ENCODE data around the gene OR10P1.
A peak's percentile ranks its signal among the peaks of the same experiment; 100 is the strongest.

OR10P1 gene

DNA sequence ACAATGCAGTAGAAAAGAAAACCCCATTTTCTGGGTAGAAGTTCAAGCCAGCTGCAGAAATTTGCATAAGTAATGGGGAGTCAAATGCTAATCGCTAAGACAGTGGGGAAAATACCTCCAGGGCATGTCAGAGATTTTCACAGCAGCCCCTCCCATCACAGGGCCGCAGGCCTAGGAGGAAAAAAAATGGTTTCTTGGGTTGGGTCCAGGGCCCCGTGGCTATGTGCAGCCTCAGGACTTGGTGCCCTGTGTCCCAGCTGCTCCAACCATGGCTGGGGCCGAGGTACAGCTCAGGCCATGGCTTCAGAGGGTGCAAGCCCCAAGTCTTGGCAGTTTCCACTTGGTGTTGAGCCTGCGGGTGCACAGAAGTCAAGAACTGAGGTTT, 14.6 kb downstream of the OR10P1 start:
- Histone ChIP-seq H3K27me3 (ENCODE audit: control insufficient read depth in 1 of 2, insufficient read depth in 2 of 2, low read length in 2 of 2) (no peaks in the 10 kb centered on the region), H3K9ac (ENCODE audit: low read length in 2 of 2) (no peak overlapping the region), H3K9me3 (ENCODE audit: control insufficient read depth in 2 of 2, low read length in 2 of 2) (no peaks in the 10 kb centered on the region), H3K4me3 (ENCODE audit: low read length in 2 of 2) (no peak overlapping the region), H3K36me3 (ENCODE audit: control insufficient read depth in 2 of 2, insufficient read depth in 2 of 2, low read length in 2 of 2) (no peaks in the 10 kb centered on the region), H3K27ac (ENCODE audit: low read length) (no peak overlapping the region), H3K4me1 (ENCODE audit: control insufficient read depth, insufficient read depth, low read length) (peaks cover 2% of the 10 kb centered on the region)

DNA sequence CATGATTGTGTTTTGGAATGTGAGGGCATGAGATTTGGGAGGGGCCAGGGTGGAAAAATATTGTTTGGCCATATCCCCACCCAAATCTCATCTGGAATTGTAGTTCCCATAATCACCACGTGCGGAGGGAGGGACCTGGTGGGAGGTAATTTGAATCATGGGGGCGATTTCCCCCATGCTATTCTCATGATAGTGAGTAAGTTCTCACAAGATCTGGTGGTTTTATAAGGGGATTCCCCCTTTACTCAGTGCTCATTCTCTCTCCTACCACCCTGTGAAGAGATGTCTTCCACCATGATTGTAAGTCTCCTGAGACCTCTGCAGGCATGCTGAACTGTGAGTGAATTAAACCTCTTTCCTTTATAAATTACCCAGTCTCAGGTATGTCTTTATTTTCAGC, 15.7 kb downstream of the OR10P1 start:
- Histone ChIP-seq H3K36me3 (ENCODE audit: control insufficient read depth in 2 of 2, insufficient read depth in 2 of 2, low read length in 2 of 2) (no peaks in the 10 kb centered on the region), H3K4me1 (ENCODE audit: control insufficient read depth, insufficient read depth, low read length) (peaks cover 2% of the 10 kb centered on the region), H3K27ac (ENCODE audit: low read length) (no peak overlapping the region), H3K9me3 (ENCODE audit: control insufficient read depth in 2 of 2, low read length in 2 of 2) (no peaks in the 10 kb centered on the region), H3K27me3 (ENCODE audit: control insufficient read depth in 1 of 2, insufficient read depth in 2 of 2, low read length in 2 of 2) (no peaks in the 10 kb centered on the region), H3K4me3 (ENCODE audit: low read length in 2 of 2) (no peak overlapping the region), H3K9ac (ENCODE audit: low read length in 2 of 2) (no peak overlapping the region)

DNA sequence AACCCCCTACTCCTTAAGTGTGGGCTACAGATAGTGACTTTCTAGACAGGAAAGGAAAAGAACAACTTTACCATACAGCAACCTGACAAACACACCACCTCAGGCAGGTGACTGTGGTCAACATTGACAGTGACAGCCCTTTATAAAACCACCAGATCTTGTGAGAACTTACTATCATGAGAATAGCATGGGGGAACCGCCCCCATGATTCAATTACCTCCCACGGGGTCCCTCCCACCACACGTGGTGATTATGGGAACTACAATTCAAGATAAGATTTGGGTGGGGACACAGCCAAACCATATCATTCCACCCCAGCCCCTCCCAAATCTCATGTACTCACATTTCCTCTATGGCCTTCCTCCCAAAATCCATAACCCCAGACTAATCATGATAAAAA, 16.3 kb downstream of the OR10P1 start:
- no peak overlapping the region for H3K27ac ChIP-seq (ENCODE audit: low read length)
- H3K9me3 ChIP-seq (ENCODE audit: control insufficient read depth in 2 of 2, low read length in 2 of 2), result no peaks in the 10 kb centered on the region
- no peak overlapping the region for H3K9ac ChIP-seq (ENCODE audit: low read length in 2 of 2)
- H3K4me1 ChIP-seq (ENCODE audit: control insufficient read depth, insufficient read depth, low read length), result peaks cover 2% of the 10 kb centered on the region
- H3K36me3 ChIP-seq (ENCODE audit: control insufficient read depth in 2 of 2, insufficient read depth in 2 of 2, low read length in 2 of 2), result no peaks in the 10 kb centered on the region
- H3K27me3 ChIP-seq (ENCODE audit: control insufficient read depth in 1 of 2, insufficient read depth in 2 of 2, low read length in 2 of 2), result no peaks in the 10 kb centered on the region
- no peak overlapping the region for H3K4me3 ChIP-seq (ENCODE audit: low read length in 2 of 2)

DNA sequence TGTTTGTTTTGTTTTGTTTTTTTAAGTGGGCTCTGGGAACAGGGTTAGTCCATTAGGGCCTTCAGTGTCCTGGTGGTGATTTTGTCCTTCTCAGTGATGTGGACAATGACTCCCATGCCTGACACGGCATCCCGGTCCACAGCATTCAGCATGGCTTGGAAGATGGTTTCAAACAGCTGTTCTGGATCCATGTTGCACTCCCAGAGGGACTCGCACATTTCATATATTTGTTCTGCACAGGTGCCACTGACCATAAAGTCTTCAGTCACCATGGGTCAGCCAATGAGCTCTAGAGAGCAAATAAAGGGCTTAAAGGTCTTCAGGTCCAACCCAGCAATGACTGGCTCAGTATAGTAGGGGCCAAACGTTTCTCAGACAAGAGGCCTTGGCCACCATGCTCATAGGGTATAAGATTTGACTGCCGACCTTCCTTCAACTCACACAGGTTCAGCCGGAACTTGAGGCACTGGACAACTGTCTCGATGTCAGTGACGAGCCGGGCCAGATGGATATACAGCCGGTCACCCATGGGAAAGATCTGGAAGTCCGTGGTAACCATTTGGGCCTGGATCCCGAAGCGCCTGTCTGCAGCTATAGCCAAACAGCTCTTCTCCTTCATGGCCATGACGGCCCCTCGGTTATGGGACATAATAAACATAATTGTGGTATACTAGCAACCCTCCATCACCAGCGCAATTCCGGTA, 18.0 kb downstream of the OR10P1 start:
- Histone ChIP-seq H3K36me3 (ENCODE audit: control insufficient read depth in 2 of 2, insufficient read depth in 2 of 2, low read length in 2 of 2) (no peaks in the 10 kb centered on the region), H3K27ac (ENCODE audit: low read length) (no peak overlapping the region), H3K4me3 (ENCODE audit: low read length in 2 of 2) (no peak overlapping the region), H3K9me3 (ENCODE audit: control insufficient read depth in 2 of 2, low read length in 2 of 2) (no peaks in the 10 kb centered on the region), H3K9ac (ENCODE audit: low read length in 2 of 2) (no peak overlapping the region), H3K4me1 (ENCODE audit: control insufficient read depth, insufficient read depth, low read length) (peaks cover 7% of the 10 kb centered on the region), H3K27me3 (ENCODE audit: control insufficient read depth in 1 of 2, insufficient read depth in 2 of 2, low read length in 2 of 2) (no peaks in the 10 kb centered on the region)

DNA sequence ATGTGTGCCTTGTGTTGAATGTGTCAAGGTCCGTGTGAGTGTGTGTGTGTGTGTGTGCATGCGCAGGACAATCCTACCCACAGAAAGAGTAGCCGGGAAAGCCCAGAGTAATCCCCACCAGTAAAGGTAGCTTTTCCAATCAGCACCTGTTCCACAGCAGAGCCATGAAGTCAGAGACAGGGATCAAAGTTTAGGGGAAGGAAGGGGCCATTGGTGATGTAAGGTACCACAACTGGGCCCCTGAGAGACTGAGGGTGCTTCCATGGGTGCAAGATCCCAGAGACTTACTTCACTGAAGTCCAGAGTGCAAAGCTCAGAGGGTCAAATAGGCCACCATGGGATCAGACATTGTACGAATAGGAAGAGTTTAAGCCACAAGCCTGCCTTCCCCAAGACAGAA, 20.5 kb downstream of the OR10P1 start:
- Histone ChIP-seq H3K4me3 (ENCODE audit: low read length in 2 of 2) (no peak overlapping the region), H3K9ac (ENCODE audit: low read length in 2 of 2) (no peak overlapping the region), H3K4me1 (ENCODE audit: control insufficient read depth, insufficient read depth, low read length) (peaks cover 10% of the 10 kb centered on the region), H3K36me3 (ENCODE audit: control insufficient read depth in 2 of 2, insufficient read depth in 2 of 2, low read length in 2 of 2) (no peaks in the 10 kb centered on the region), H3K27me3 (ENCODE audit: control insufficient read depth in 1 of 2, insufficient read depth in 2 of 2, low read length in 2 of 2) (no peaks in the 10 kb centered on the region), H3K27ac (ENCODE audit: low read length) (no peak overlapping the region), H3K9me3 (ENCODE audit: control insufficient read depth in 2 of 2, low read length in 2 of 2) (no peaks in the 10 kb centered on the region)

GRCh38 chr12:55658212-55658611, 21.5 kb downstream of the OR10P1 start:
- Histone ChIP-seq H3K4me3 (ENCODE audit: low read length in 2 of 2) (no peak overlapping the region), H3K9me3 (ENCODE audit: control insufficient read depth in 2 of 2, low read length in 2 of 2) (no peaks in the 10 kb centered on the region), H3K9ac (ENCODE audit: low read length in 2 of 2) (peak overlapping the region in 1 of 2 donors; percentile 13), H3K27ac (ENCODE audit: low read length) (peak overlapping the region; percentile 84), H3K27me3 (ENCODE audit: control insufficient read depth in 1 of 2, insufficient read depth in 2 of 2, low read length in 2 of 2) (no peaks in the 10 kb centered on the region), H3K4me1 (ENCODE audit: control insufficient read depth, insufficient read depth, low read length) (peaks cover 10% of the 10 kb centered on the region), H3K36me3 (ENCODE audit: control insufficient read depth in 2 of 2, insufficient read depth in 2 of 2, low read length in 2 of 2) (no peaks in the 10 kb centered on the region)

DNA sequence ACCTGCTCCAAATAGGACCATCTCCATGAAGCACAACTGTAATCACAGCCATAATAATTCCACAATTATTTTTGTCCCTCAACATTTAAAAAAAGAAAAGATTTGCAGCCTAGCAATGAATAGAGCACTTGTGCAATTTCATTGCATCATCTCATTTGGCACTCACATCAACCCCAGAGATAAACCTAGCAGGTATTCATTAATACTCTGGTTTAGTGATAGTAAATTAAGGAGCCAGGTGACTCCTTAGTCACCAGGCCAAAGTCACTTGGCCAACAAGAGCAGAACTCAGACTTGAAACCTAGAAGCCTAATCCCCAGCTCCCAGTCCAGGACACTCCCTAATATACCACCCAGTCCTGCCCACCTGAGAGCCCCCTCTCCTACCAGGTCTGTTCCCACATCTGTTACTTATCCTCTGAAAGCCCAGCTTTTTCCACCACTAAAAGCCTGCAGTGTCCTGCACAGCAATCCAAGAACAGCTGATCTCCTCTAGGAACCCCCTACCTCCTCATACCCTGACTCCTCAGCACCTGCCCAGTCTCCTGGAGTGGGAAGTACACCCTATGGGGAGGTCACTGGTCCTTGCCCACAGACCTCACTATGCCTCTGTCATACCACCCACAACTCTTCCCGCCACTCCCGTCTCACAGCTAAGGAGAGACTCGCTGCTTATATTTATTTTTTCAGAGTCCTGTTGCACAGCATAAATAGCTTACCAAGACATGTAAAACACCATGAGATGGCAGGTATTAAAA, 22.1 kb downstream of the OR10P1 start:
- H3K4me1 ChIP-seq (ENCODE audit: control insufficient read depth, insufficient read depth, low read length), result peaks cover 10% of the 10 kb centered on the region
- H3K36me3 ChIP-seq (ENCODE audit: control insufficient read depth in 2 of 2, insufficient read depth in 2 of 2, low read length in 2 of 2), result no peaks in the 10 kb centered on the region
- H3K9me3 ChIP-seq (ENCODE audit: control insufficient read depth in 2 of 2, low read length in 2 of 2), result no peaks in the 10 kb centered on the region
- peak overlapping the region; percentile 52 to 60 for H3K9ac ChIP-seq (ENCODE audit: low read length in 2 of 2)
- peak overlapping the region; percentile 84 for H3K27ac ChIP-seq (ENCODE audit: low read length)
- H3K4me3 ChIP-seq (ENCODE audit: low read length in 2 of 2), result no peak overlapping the region
- H3K27me3 ChIP-seq (ENCODE audit: control insufficient read depth in 1 of 2, insufficient read depth in 2 of 2, low read length in 2 of 2), result no peaks in the 10 kb centered on the region

DNA sequence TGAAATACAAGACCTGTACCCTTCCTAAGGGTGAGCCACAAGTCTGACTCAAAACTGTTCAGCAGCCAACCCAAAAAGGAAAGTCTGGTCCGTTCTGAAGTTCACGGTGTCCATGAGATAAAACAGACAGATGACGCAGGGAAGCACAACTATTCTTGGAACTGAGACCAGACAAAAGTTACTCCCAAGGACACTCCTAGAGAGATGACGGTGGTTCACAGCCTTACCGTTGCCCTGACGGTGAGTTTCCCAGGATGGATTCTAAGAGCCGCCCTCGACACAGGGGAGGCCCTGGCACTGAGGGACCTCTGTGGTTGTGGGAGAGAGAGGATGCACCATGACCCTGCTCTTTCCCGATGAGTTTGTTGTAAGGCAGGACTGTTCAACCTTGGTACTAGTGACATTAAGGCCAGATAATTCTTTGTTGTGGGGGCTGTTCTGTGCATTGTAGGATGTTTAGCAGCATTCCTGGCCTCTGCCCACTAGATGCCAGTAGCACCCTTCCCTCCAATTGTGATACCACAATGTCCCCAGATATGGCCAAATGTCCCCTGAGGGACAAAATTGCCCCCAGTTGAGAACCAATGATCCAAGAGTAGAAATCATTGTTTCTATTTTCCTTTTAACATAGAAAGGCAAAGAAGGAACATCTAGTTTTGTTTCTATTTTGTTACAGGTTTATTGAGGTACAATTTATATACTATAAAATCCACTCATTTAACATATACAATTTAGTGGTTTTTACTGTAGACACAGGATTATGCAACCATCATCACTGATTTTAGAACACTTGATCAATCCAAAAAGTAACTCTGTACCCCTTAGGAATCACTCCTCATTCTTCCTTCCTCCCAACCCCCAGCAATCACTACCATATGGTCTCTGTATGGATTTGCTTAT, 23.0 kb downstream of the OR10P1 start:
- no peaks in the 10 kb centered on the region for H3K36me3 ChIP-seq (ENCODE audit: control insufficient read depth in 2 of 2, insufficient read depth in 2 of 2, low read length in 2 of 2)
- H3K4me3 ChIP-seq (ENCODE audit: low read length in 2 of 2), result peak overlapping the region; percentile 17 to 47
- no peaks in the 10 kb centered on the region for H3K9me3 ChIP-seq (ENCODE audit: control insufficient read depth in 2 of 2, low read length in 2 of 2)
- H3K9ac ChIP-seq (ENCODE audit: low read length in 2 of 2), result peak overlapping the region; percentile 52 to 60
- H3K4me1 ChIP-seq (ENCODE audit: control insufficient read depth, insufficient read depth, low read length), result peaks cover 10% of the 10 kb centered on the region
- peak overlapping the region; percentile 84 for H3K27ac ChIP-seq (ENCODE audit: low read length)
- no peaks in the 10 kb centered on the region for H3K27me3 ChIP-seq (ENCODE audit: control insufficient read depth in 1 of 2, insufficient read depth in 2 of 2, low read length in 2 of 2)

DNA sequence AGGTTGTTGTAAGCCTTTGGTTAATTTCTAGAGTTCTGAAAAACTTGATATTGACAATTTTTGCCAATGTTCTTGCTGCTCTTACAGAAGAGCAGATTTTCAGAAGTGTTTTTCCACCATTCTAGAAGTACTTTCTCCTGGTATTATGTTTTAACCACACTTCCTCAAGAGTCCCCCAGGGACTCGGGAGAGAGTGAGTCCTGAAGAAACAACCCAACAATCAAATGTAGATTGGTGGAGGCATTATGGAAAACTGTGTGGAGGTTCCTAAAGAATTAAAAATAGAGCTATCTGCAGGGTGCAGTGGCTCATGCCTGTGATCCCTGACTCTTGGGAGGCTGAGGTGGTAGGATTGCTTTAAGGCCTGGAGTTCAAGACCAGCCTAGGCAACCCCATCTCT, 26.7 kb downstream of the OR10P1 start:
- H3K36me3 ChIP-seq (ENCODE audit: control insufficient read depth in 2 of 2, insufficient read depth in 2 of 2, low read length in 2 of 2), result no peaks in the 10 kb centered on the region
- no peak overlapping the region for H3K27ac ChIP-seq (ENCODE audit: low read length)
- H3K9ac ChIP-seq (ENCODE audit: low read length in 2 of 2), result no peak overlapping the region
- H3K4me3 ChIP-seq (ENCODE audit: low read length in 2 of 2), result no peak overlapping the region
- H3K27me3 ChIP-seq (ENCODE audit: control insufficient read depth in 1 of 2, insufficient read depth in 2 of 2, low read length in 2 of 2), result no peaks in the 10 kb centered on the region
- H3K4me1 ChIP-seq (ENCODE audit: control insufficient read depth, insufficient read depth, low read length), result peaks cover 9% of the 10 kb centered on the region
- no peaks in the 10 kb centered on the region for H3K9me3 ChIP-seq (ENCODE audit: control insufficient read depth in 2 of 2, low read length in 2 of 2)

GRCh38 chr12:55664826-55665225, 28.1 kb downstream of the OR10P1 start:
- H3K36me3 ChIP-seq (ENCODE audit: control insufficient read depth in 2 of 2, insufficient read depth in 2 of 2, low read length in 2 of 2), result no peaks in the 10 kb centered on the region
- H3K9ac ChIP-seq (ENCODE audit: low read length in 2 of 2), result no peak overlapping the region
- H3K4me1 ChIP-seq (ENCODE audit: control insufficient read depth, insufficient read depth, low read length), result peaks cover 2% of the 10 kb centered on the region
- H3K27ac ChIP-seq (ENCODE audit: low read length), result no peak overlapping the region
- H3K27me3 ChIP-seq (ENCODE audit: control insufficient read depth in 1 of 2, insufficient read depth in 2 of 2, low read length in 2 of 2), result no peaks in the 10 kb centered on the region
- H3K4me3 ChIP-seq (ENCODE audit: low read length in 2 of 2), result no peak overlapping the region
- no peaks in the 10 kb centered on the region for H3K9me3 ChIP-seq (ENCODE audit: control insufficient read depth in 2 of 2, low read length in 2 of 2)

All from stomach smooth muscle (tissue), 2 donors.